NCI-H1417 (cell line): ENCODE data around the gene SRCIN1.

Source experiments
- DNase-seq, 3 experiments: peaks; one replicate each; lab custom pipeline; 2025; lab: John Stamatoyannopoulos, UW

SRCIN1 gene

GRCh38 chr17:38561416-38562214, 44.1 kb downstream of the SRCIN1 start:
- DNase-seq = no peak

GRCh38 chr17:38560503-38561318, 45.0 kb downstream of the SRCIN1 start:
- DNase-seq = no peak

GRCh38 chr17:38559880-38560230, 45.9 kb downstream of the SRCIN1 start:
- DNase-seq = no peak

- DNase-seq = peak; percentile 90 to 94 (median 92)
Measured at GRCh38 chr17:38559051-38559879, 46.5 kb downstream of the SRCIN1 start.

GRCh38 chr17:38558728-38559050, 47.1 kb downstream of the SRCIN1 start:
- DNase-seq = no peak

- peak; percentile 91 to 96 (median 93) for DNase-seq
Measured at GRCh38 chr17:38557836-38558727, 47.7 kb downstream of the SRCIN1 start.

- DNase-seq = no peak
Measured at GRCh38 chr17:38557396-38557795, 48.4 kb downstream of the SRCIN1 start.

- DNase-seq = no peak
Measured at GRCh38 chr17:38556239-38556638, 49.5 kb downstream of the SRCIN1 start.

GRCh38 chr17:38554430-38555350, 51.1 kb downstream of the SRCIN1 start:
- DNase-seq = peak in 2 of 3 experiments; percentile 57 to 89

- no peak for DNase-seq
Measured at GRCh38 chr17:38552343-38552742, 53.4 kb downstream of the SRCIN1 start.

GRCh38 chr17:38551121-38551520, 54.6 kb downstream of the SRCIN1 start:
- no peak for DNase-seq

GRCh38 chr17:38550661-38551060, 55.1 kb downstream of the SRCIN1 start:
- DNase-seq = no peak

- DNase-seq = no peak
Measured at GRCh38 chr17:38549285-38549684, 56.5 kb downstream of the SRCIN1 start.

GRCh38 chr17:38547444-38547843, 58.3 kb downstream of the SRCIN1 start:
- DNase-seq = no peak

- no peak for DNase-seq
Measured at GRCh38 chr17:38546396-38546795, 59.4 kb downstream of the SRCIN1 start.

- DNase-seq = no peak
Measured at GRCh38 chr17:38545531-38546225, 60.1 kb downstream of the SRCIN1 start.

GRCh38 chr17:38544839-38545209, 60.9 kb downstream of the SRCIN1 start:
- DNase-seq = no peak

GRCh38 chr17:38544175-38544838, 61.4 kb downstream of the SRCIN1 start:
- no peak for DNase-seq
